Measurements from ENCODE around the gene LCOR. TPM values are rescaled to one million over a fixed set of nuclear protein-coding genes. Genes with fewer than 3 reads are reported as not detected.

LCOR gene
- polyA plus RNA-seq, 1 donor = 16.2 TPM

DNA sequence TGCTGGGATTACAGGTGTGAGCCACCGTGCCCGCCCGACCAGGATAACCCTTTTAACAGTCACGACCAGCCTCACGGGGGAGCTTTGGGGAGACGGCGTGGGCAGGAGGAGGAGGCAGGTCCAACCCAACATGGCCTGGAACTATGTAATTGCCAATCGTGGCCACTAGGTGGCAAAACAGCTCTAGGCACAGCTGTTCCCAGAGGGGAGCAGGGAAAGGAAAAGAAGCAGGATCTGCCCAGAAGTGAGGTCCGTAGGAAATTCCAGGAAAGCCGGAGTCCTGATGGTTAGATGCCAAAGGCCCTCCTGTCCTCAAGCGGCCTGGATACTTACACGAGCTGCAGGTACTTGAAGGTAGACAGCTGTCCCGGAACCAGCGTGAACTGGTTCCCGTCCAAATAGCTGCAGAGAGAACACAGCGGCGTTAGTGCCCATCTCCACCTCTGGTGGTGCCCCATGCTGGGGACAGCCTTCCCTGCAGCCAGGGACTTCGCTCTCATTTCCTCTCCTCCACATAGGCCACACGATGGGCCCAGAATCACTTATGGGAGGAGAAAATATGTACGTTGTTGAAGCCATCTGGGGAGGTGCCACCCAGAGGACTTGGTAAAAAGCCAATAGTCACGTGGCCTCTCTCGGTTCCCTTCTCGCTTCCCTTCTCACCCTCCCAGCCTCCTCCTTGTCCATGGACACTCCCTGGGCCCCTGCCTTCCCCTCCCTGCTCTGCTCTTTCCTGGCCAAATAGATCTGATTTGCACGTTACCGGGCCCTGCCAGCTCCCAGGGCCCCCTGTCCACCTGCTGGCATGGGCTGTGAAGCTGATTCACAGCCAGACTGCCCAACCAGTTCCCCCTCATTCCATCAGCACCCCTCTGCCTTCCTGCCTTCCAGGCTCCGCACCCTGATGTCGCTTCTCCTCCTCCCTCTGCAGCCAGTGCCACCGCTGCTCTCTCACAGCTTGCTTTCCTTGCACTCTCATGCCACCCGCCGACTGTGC, 205.6 kb downstream of the LCOR start:
- peak; percentile 79 for DNase-seq

DNA sequence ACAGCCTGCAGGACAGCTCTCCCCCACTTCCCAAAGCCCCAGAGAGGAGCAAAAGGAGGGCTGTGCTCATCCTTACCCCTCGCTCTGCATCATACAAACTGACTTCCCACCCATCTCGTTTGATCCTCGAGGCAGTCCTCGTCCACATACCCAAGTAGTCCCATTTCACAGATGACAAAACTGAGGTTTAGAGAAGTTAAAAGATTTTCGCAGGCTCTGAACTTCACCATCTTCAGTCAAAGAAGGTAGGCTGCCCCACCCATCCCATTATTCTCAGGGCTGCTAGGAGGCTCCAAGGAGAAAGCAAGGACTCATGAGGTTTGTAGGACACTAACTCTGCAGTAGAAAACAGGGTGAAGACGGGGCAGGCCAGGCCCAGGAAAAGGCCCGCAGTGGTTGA, 206.6 kb downstream of the LCOR start:
- DNase-seq = no peak

GRCh38 chr10:97039538-97040247, 207.6 kb downstream of the LCOR start:
- no peak for DNase-seq

GRCh38 chr10:97040248-97040584, 208.1 kb downstream of the LCOR start:
- no peak for DNase-seq

GRCh38 chr10:97040706-97041105, 208.6 kb downstream of the LCOR start:
- DNase-seq = no peak

DNA sequence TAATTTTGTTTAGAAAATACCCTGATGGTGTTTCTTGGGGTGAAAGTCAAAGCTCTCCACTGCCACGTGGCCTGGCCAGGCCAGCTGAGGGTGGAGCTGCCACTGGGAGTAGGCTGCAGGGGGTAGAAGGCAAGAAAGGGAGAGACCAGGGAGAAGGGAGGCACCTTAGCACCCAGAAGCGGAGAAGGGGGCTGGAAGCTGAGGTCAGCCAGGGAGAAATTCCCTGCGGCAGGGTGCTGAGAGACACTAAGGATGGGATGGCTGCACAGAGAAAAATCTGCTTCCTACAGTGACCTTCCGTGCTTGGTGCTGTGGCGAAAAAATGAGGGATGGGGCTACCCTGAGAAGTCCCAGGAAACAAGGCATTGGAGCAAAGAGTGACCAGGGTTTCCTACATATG, 210.0 kb downstream of the LCOR start:
- DNase-seq = no peak

DNA sequence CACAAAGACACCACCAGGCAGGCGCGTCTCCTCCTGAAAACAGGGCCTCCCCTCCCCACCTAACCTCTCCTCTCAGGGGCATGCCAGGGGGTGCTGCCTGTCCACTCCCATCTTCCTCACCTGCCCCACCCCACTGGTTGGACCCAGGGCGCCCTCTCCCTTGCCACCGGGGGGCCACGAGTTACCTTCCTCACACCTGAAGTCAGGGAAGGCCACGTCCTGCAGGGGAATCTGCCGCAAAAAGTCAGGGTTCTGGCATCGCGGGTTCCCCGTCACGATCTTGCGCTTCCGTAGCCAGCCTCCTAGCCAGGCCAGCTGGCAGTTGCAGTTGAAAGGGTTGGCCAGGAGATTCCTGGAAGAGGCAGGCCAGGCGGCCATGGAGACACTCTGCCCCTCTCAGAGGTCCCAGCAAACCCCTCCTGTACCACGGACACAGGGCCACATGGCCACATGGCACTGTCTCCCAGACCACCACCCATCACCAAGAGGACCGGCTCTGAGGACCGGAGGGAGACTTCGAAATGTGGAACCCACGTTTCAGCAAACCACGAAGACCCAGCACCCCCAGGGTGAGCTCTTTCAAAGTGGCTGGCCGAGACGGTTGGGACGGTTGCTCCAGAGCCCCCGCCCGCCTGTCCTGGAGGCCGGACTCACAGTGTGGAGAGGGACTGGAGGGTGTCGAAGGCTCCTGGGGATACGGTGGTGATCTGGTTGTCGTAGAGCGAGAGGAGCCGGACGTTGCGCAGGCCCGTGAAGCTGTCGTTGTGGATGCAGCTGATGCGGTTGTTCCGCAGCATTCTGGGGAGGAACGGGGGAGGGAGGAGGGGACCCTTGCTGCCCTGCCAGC, 210.8 kb downstream of the LCOR start:
- no peak for DNase-seq

DNA sequence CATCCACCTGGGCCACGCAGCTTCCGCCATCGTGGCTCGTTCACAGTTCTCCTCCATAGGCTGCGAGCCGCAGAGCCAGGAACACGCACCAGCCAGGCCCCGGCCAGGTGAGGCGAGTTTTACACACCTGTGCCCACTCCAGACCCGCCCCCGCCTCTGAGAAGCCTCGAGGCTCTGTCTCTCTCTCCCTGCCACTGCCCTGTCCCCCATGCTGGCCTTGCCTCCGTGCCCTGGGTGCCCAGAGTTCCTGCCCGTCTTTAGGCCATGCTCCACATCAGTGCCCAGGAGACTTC, 211.4 kb downstream of the LCOR start:
- no peak for DNase-seq

Other genes with a start within 250 kb of the LCOR start
- 76.8 TPM for gene TM9SF3, start 245.3 kb upstream of the LCOR start, polyA plus RNA-seq (ENCODE audit: insufficient read length)
- 3.2 TPM for gene PIK3AP1, start 111.8 kb upstream of the LCOR start, polyA plus RNA-seq (ENCODE audit: insufficient read length)

Measured in hindlimb muscle (tissue), 1 donor.